GM23248 (cell line): ENCODE data around the gene SETD7. TPM values are rescaled to one million over a fixed set of nuclear protein-coding genes. Genes with fewer than 3 reads are reported as not detected.

Experiments used
- DNase-seq: peaks from one replicate; pipeline ENCODE4 v3.0.0-alpha.2; 2015
- H2AFZ ChIP-seq: fragments of 200-600 bp; sonication (generic); 2 replicates; pipeline ENCODE4 v1.6.1; 2016; ENCODE audit warnings: antibody characterized with exemption
- H3F3A ChIP-seq: fragments of 200-600 bp; sonication (generic); 2 replicates; pipeline ENCODE4 v1.6.1; 2016; ENCODE audit warnings: mild to moderate bottlenecking, antibody characterized with exemption, mixed run types; ENCODE audit not compliant: insufficient read depth
- H3K27ac ChIP-seq: fragments of 200-600 bp; sonication (generic); 2 replicates; pipeline ENCODE4 v1.5.1; 2016; ENCODE audit warnings: mild to moderate bottlenecking
- H3K27me3 ChIP-seq: fragments of 200-600 bp; sonication (generic); replicated peaks from 2 replicates; pipeline ENCODE4 v1.6.1; 2016; ENCODE audit warnings: mild to moderate bottlenecking; ENCODE audit not compliant: insufficient read depth
- H3K36me3 ChIP-seq: fragments of 200-600 bp; sonication (generic); 2 replicates; pipeline ENCODE4 v1.6.1; 2016; ENCODE audit warnings: low read depth, mild to moderate bottlenecking
- H3K4me1 ChIP-seq: fragments of 200-600 bp; sonication (generic); 2 replicates; pipeline ENCODE4 v1.6.1; 2016; ENCODE audit warnings: mild to moderate bottlenecking; ENCODE audit not compliant: insufficient read depth
- H3K4me2 ChIP-seq: fragments of 200-600 bp; sonication (generic); one replicate; pipeline ENCODE4 v1.6.1; 2016; ENCODE audit warnings: mild to moderate bottlenecking; ENCODE audit not compliant: unreplicated experiment
- H3K4me3 ChIP-seq: fragments of 200-600 bp; sonication (generic); 2 replicates; pipeline ENCODE4 v1.5.1; 2016; ENCODE audit warnings: mild to moderate bottlenecking
- H3K79me2 ChIP-seq: fragments of 200-600 bp; sonication (generic); 2 replicates; pipeline ENCODE4 v1.6.1; 2016; ENCODE audit warnings: mild to moderate bottlenecking; ENCODE audit not compliant: insufficient read depth
- H3K9ac ChIP-seq: fragments of 200-600 bp; sonication (generic); 2 replicates; pipeline ENCODE4 v1.6.1; 2016; ENCODE audit warnings: mild to moderate bottlenecking
- H3K9me2 ChIP-seq: fragments of 200-600 bp; sonication (generic); 2 replicates; pipeline ENCODE4 v1.6.1; 2016; ENCODE audit warnings: mixed run types, mild to moderate bottlenecking, moderate library complexity; ENCODE audit not compliant: insufficient read depth
- H3K9me3 ChIP-seq: fragments of 200-600 bp; sonication (generic); one replicate; pipeline ENCODE4 v1.6.1; 2017; ENCODE audit warnings: low read depth
- H4K20me1 ChIP-seq: fragments of 200-600 bp; sonication (generic); 2 replicates; pipeline ENCODE4 v1.6.0; 2016; ENCODE audit not compliant: insufficient read depth
- EZH2 ChIP-seq: fragments of 200-600 bp; sonication (generic); IDR thresholded peaks from 2 replicates; pipeline ENCODE4 v1.6.1; 2018; ENCODE audit warnings: antibody characterized with exemption, mild to moderate bottlenecking; ENCODE audit not compliant: insufficient read depth, poor library complexity, severe bottlenecking
- EZH2phosphoT487 ChIP-seq: fragments of 200-600 bp; sonication (generic); IDR thresholded peaks from 2 replicates; pipeline ENCODE4 v1.6.1; 2018; ENCODE audit warnings: antibody characterized with exemption, moderate library complexity, mild to moderate bottlenecking, low read depth; ENCODE audit not compliant: insufficient read depth
- WGBS, 2 experiments: methylation state at CpG; one replicate each; pipeline ENCODE4 v1.1.6; 2015 to 2017; ENCODE audit warnings: low lambda C conversion rate in 2 of 2, low coverage in 1 of 2; ENCODE audit errors: missing lambda C conversion rate in 2 of 2; 5-methylcytosine and 5-hydroxymethylcytosine counted together
- in situ Hi-C: fragments of 300-500 bp; cut with MboI; formaldehyde crosslinking; loops from 2 replicates; pipeline ENCODE4 v1.15.0; 2020
- polyA plus RNA-seq: library from polyadenylated mRNA; unstranded; fragments of >200 nt; fragmentation: Nextera tagmentation; extraction: Ambion mirVana; gene quantifications from 2 replicates; pipeline ENCODE4 v1.2.1, GENCODE V29; 2016
- total RNA-seq: library from RNA; depleted of rRNA; stranded (reverse); fragments of >200 nt; shearing (Covaris generic); gene quantifications from 2 replicates; pipeline ENCODE4 v1.2.3, GENCODE V29; 2014

SETD7 gene
- total and polyA plus RNA-seq, 2 experiments from 2014 or later: 34.0 to 82.5 TPM

DNA sequence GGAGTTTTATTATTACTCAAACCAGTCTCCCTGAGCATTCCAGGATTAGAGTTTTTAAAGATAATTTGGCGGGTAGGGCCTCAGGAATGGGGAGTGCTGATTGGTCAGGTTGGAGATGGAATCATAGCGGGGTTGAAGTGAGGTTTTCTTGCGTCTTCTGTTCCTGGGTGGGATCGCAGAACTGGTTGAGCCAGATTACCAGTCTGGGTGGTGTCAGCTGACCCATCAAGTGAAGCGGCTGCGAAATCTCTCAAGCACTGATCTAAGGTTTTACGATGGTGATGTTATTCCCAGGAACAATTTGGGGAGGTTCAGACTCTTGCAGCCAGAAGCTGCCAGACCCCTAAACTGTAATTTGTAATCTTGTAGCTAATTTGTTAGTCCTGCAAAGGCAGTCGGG lies 25.1 kb upstream of the SETD7 start:
- no peak overlapping the region for H3K27ac ChIP-seq
- H2AFZ ChIP-seq: no peak overlapping the region
- no peak for TF ChIP-seq EZH2phosphoT487
- TF ChIP-seq EZH2: no peak
- no peaks in the 10 kb centered on the region for H3F3A ChIP-seq
- no peaks in the 10 kb centered on the region for H3K79me2 ChIP-seq
- H3K9ac ChIP-seq: no peak overlapping the region
- 81 to 82% methylated on average over 8 of the region's 8 CpGs for WGBS, 2 experiments
- no peaks in the 10 kb centered on the region for H3K27me3 ChIP-seq
- H3K4me3 ChIP-seq: no peak overlapping the region
- no peak overlapping the region for H3K4me2 ChIP-seq
- H3K9me2 ChIP-seq: no peaks in the 10 kb centered on the region
- H3K9me3 ChIP-seq: no peaks in the 10 kb centered on the region
- no peaks in the 10 kb centered on the region for H4K20me1 ChIP-seq
- no peaks in the 10 kb centered on the region for H3K36me3 ChIP-seq
- DNase-seq: no peak
- in situ Hi-C loops: no loop called here
- H3K4me1 ChIP-seq: no peaks in the 10 kb centered on the region

- no peak for DNase-seq
- no peaks in the 10 kb centered on the region for H3K9me2 ChIP-seq
- H3K9ac ChIP-seq: no peak overlapping the region
- H2AFZ ChIP-seq: no peak overlapping the region
- H3K4me1 ChIP-seq: no peaks in the 10 kb centered on the region
- no peaks in the 10 kb centered on the region for H3F3A ChIP-seq
- no peak overlapping the region for H3K4me2 ChIP-seq
- H3K9me3 ChIP-seq: no peaks in the 10 kb centered on the region
- H3K36me3 ChIP-seq: no peaks in the 10 kb centered on the region
- in situ Hi-C loops: no loop called here
- H3K27ac ChIP-seq: no peak overlapping the region
- 76 to 82% methylated on average over 5 of the region's 5 CpGs for WGBS, 2 experiments
- TF ChIP-seq EZH2: no peak
- H3K27me3 ChIP-seq: peaks cover 4% of the 10 kb centered on the region
- H3K4me3 ChIP-seq: no peak overlapping the region
- no peaks in the 10 kb centered on the region for H4K20me1 ChIP-seq
- H3K79me2 ChIP-seq: no peaks in the 10 kb centered on the region
These were observed 20.2 kb upstream of the SETD7 start for GRCh38 chr4:139576219-139576618.

DNA sequence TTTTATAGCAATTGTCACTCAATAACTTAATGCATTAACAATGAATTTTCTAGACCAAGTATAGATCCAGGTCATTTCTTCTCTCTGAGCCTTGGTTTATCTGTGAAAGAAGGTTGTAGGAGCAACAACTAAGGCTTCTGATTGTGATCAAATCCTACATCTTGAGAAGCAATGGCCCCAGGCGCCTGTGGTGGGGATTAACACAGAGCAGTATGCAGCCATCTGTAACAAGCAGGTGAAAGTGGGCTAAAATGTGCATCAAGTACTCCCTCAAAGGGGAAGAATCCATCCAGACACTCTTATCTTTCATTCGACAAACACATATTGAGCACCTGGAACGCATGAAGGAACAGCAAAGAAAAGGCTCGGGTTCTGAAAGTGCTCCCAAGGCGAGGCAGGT lies 19.1 kb upstream of the SETD7 start:
- DNase-seq: no peak
- Histone ChIP-seq H4K20me1 (no peaks in the 10 kb centered on the region), H3F3A (no peaks in the 10 kb centered on the region), H3K79me2 (no peaks in the 10 kb centered on the region), H3K27me3 (peaks cover 4% of the 10 kb centered on the region), H3K9ac (no peak overlapping the region), H3K4me1 (no peaks in the 10 kb centered on the region), H3K9me3 (no peaks in the 10 kb centered on the region), H3K4me3 (no peak overlapping the region), H3K36me3 (no peaks in the 10 kb centered on the region), H3K4me2 (no peak overlapping the region), H3K9me2 (no peaks in the 10 kb centered on the region), H3K27ac (no peak overlapping the region), H2AFZ (no peak overlapping the region)
- TF ChIP-seq EZH2: no peak
- TF ChIP-seq EZH2phosphoT487: no peak
- WGBS, 2 experiments: 67 to 75% methylated on average over 5 of the region's 5 CpGs
- in situ Hi-C loops: no loop called here

- in situ Hi-C loops: no loop called here
- Histone ChIP-seq H3K9me2 (no peaks in the 10 kb centered on the region), H3K9me3 (no peaks in the 10 kb centered on the region), H3K4me3 (no peak overlapping the region), H3K36me3 (no peaks in the 10 kb centered on the region), H3K9ac (no peak overlapping the region), H2AFZ (no peak overlapping the region), H3K27ac (no peak overlapping the region), H3K27me3 (peaks cover 4% of the 10 kb centered on the region), H3K4me2 (no peak overlapping the region), H3K4me1 (no peaks in the 10 kb centered on the region), H3K79me2 (no peaks in the 10 kb centered on the region), H3F3A (no peaks in the 10 kb centered on the region), H4K20me1 (no peaks in the 10 kb centered on the region)
- TF ChIP-seq EZH2 (no peak), EZH2phosphoT487 (no peak)
- WGBS, 2 experiments: 70 to 73% methylated on average over 3 of the region's 3 CpGs
- DNase-seq: no peak
These were observed 18.6 kb upstream of the SETD7 start for GRCh38 chr4:139574641-139575040.
